GM18520 (cell line): ENCODE results near the gene DLGAP1.
"Not testable (repeated sequence)": the region's sequence is repeated elsewhere in the genome, so short reads cannot be mapped to it uniquely, and the experiment has no call there.

ENCODE experiments used
- ATAC-seq: cut with Tn5 transposase; IDR thresholded peaks from one replicate; pipeline ENCODE4 v1.9.1; 2021; ENCODE audit not compliant: unreplicated experiment

The DLGAP1 gene

DNA sequence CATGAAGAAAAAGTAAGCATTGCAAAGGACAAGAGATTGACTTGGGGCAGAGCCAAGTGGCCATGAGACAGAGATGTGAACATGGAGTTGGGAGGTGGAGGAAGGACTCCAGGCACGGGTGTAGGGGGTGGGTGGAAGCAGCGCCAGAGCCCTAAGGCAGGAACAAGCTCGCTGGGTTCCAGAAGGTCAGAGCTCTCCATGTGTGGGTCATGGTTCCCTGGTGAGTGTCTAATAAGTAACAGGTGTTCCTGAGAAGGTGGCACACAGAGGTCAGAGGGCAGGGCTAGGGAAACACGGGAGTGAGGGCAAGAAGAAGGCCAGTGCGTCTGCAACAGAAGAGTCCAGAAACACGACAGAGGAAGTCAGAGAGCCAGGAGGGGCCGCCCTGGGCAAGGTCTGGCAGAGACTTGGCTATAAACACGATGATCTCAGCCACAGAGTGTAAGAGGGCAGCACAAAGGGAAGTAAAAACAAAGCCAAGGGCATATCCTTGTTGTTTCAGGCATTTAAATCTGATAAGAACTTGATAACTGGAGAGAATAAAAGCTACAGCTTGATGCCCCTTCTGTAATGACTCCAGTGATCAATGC is 744.3 kb downstream of the DLGAP1 start:
- no peak for ATAC-seq

DNA sequence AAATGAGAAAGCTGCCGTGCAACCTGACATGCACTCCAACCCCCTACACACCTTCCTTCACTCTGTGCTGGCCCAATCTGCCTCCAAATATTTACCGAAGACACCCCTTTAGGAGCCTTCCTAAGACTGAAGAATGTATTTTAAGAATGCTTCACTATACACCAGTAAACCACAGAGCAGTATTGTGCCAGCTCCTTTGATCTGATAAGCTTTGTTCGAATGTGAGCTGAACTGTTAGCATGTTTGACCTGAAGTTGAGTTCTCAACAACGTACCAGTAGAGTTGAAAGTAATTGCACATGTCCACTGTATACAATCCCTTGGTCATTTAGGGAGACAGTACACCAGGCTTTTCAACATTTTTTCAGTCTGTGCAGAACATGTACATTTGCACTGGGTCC is 745.9 kb downstream of the DLGAP1 start:
- ATAC-seq = no peak

DNA sequence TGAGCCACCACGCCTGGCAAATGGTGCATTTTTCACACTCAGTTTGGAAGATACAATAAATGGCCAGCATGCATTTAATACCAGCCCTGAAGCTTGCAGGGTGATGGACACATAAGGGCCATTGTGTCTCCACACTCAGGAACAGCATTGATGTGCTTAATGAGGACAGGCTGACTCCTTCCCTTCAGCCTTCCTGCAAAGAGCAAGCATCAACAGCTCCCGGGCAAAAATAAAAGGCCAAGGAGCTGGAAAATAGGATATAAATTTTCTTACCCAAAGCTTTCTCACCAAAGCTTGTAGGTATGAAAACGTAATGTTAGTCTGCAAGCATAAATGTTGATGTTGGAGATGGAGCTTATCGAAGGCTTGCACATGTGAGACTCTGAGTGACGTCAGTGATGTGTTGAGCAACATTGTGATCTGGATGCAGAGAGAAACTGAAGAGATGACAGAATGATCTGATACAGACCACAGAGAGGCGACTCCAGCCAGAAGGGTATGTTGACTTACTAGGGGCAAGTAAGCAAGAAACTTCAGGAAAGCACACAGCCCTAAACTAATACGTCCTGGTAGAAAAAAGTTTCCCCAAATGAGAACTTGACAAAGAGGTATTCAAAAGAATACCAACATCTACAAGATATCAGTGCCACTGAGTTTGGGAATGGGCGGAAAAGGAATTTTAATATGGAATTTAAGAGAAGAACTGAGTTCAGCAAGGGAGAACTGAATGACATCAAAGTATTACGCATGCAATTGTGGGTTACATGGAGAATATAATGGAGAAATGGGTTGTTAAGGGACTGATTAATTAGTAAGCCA is 748.6 kb downstream of the DLGAP1 start:
- ATAC-seq = no peak

DNA sequence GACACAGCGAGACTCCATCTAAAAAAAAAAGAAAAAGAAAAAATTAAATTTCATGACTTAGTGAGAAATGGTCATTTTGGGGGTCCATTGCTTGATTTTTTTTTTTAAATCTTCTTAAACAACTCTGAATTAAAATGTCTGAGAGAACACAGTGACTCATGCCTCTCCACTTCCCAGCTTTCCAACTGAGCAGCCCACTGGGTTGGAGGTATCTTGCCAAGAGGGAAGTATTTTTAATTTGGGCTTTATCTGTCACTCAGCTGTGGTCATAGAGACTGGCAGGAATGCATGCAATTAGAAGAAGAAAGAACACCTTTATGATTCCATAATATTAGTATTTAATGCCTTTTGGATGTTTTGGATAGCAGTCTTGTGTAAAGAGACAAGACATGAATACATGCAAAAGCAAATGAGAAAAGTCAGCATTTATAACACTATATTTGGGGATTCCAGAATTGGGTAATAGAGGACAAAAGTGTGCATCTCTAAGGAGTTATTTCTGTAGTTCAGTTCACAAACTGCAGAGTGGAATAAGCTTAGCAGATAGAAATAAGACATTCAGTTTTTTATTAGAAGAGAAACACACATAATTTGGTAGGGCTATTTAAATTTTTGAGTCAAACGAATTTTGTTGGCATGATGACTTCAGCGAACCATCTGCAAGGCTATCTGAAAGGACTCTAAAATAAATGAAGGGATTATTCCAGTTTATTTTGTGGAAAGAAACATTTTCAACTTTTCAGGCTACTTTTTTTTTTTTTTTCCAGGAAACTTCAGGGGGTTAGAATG is 750.4 kb downstream of the DLGAP1 start:
- ATAC-seq = no peak

DNA sequence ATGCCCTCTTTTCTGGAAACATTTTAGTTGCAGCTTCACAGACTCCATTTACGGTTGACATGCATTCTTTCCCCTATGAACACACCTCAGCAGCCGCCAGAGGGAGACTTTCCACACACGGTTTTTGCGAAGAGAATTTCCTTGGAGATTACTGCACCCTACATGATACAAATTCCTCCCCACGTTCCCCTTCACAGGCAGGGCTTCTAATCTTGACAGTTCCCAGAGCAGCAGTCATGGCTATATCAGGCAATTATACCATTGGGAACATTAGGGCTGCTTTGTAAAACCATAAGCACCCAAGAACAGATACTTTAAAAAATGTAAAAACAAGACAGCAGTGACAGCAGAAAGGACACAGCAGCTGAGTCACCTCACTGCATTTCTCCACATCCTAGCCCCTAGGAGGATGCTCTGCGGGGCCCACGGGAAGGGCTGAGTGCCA is 751.4 kb downstream of the DLGAP1 start:
- ATAC-seq = no peak

DNA sequence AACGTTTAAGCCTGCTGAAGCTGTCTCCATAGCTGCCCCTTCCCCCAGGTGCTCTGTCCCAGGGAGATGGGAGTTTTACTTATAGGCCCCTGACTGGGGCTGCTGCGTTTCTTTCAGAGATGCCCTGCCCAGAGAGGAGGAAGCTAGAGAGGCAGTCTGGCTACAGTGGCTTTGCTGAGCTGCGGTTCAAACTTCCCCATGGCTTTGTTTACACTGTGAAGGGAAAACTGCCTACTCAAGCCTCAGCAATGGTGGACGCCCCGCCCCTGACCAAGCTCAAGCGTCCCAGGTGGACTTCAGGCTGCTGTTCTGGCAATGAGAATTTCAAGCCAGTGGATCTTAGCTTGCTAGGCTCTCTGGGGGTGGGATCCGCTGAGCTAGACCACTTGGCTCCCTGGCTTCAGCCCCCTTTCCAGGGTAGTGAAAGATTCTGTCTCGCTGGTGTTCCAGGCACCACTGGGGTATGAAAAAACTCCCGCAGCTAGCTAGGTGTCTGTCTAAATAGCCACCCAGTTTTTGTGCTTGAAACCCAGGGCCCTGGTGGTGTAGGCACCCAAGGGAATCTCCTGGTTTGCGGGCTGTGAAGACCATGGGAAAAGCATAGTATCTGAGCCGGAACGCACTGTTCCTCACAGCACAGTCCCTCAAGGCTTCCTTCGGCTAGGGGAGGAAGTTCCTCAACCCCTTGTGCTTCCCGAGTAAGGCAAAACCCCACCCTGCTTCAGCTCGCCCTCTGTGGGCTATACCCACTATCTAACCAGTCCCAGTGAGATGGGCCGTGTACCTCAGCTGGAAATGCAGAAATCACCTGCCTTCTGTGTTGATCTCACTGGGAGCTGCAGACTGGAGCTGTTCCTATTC is 755.2 kb downstream of the DLGAP1 start:
- not testable (repeated sequence) for ATAC-seq

DNA sequence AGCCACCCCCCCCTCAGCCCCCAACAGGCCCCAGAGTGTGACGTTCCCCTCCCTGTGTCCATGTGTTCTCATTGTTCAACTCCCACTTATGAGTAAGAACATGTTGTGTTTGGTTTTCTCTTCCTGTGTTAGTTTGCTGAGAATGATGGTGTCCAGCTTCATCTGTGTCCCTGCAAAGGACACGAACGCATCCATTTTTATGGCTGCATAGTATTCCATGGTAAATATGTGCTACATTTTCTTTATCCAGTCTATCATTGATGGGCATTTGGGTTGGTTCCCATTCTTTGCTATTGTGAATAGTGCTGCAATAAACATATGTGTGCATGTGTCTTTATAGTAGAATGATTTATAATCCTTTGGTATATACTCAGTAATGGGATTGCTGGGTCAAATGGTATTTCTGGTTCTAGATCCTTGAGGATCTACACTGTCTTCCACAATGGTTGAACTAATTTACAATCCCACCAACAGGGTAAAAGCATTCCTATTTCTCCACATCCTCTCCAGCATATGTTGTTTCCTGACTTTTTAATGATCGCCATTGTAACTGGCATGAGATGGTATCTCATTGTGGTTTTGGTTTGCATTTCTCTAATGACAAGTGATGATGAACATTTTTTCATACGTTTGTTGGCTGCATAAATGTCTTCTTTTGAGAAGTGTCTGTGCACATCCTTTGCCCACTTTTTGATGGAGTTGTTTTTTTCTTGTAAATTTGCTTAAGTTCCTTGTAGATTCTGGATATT is 760.9 kb downstream of the DLGAP1 start:
- not testable (repeated sequence) for ATAC-seq

DNA sequence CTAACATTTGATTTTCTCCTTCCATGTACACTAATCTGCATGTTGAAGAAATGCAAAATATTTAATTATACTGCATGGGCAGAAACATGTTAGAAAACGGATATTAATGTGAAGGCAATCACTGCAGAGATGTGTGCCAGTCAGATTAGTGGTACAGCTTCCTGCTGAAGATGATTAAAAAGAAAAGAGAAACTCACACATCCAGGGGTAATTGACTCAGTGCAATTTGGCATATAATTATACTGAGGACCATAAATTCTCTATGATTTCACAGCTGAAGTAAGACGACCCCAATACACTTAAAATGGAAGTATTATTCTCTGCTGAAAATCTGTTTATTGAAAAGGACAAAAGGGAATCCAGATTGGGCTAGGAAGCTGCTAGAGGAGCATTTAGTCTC is 761.7 kb downstream of the DLGAP1 start:
- no peak for ATAC-seq

DNA sequence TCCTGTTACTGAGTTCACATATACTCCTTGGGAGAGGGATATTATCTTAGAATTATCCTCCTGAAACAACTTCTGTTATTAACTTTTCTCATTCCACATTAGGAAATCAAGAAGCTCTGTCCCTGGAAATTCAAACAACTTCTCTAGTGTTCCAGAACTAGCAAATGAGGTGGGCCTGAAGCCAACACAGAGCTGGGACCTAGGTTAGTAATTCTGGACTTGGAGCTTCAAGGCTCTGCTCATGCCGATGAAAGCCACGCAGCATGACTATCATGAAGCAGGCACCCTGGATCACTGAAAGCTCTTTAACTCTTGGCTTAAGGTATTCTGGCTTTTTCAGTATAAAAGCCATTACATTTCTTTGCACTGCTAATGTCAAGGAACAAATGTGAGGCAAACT is 762.4 kb downstream of the DLGAP1 start:
- ATAC-seq = no peak

DNA sequence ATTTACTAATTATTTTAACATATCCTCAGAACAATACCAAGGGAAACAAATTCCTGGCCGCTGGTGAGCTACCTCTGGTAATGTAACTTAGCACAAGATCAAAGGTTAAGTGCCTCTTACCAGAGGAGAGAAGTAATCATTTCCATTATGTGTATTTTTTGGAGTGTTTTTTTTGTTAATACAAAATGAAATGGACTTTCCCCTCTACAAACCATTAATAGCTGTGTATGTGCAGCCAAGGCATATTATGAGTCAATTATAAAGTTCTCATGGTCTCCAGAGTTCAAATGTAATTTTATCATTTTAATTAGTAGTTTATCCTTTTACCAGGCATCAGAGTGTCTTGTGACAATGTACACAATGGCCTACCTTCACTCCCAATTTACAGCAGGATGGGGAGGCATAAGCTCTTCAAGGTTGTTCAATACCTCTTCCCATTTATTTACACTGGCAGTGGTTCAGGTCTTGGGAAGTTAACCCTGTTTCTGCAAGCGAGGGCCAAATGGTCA is 762.9 kb downstream of the DLGAP1 start:
- ATAC-seq = no peak

DNA sequence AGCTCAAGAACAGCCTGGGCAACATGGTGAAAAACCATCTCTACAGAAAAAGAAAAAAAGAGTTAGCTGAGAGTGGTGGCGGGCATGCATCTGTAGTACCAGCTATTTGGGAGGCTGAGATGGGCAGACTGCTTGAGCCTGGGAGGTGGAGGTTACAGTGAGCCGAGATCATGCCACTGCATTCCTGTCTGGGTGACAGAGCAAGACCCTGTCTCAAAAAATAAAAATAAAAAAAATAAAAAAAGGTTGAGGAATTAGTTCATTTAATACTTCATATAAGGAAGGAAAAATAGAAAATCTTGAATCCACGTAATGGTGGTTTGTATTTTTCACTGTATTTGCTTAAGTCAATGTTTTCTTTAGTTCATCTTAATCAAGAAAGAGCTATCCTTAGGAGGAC is 763.4 kb downstream of the DLGAP1 start:
- no peak for ATAC-seq

DNA sequence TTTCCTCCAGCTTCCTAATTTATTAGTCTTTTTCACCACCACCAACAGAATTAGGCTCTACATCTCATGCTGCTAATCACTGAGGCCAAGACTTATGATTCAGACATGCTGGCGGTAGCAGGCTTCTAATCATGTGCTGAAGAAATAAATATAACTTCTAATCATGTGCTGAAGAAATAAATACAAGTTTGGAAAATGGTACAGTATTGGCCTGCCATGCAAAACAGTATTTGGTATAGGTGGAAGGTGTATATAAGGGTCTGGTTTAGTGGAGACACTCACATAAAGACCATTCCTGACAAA is 764.4 kb downstream of the DLGAP1 start:
- ATAC-seq = no peak

DNA sequence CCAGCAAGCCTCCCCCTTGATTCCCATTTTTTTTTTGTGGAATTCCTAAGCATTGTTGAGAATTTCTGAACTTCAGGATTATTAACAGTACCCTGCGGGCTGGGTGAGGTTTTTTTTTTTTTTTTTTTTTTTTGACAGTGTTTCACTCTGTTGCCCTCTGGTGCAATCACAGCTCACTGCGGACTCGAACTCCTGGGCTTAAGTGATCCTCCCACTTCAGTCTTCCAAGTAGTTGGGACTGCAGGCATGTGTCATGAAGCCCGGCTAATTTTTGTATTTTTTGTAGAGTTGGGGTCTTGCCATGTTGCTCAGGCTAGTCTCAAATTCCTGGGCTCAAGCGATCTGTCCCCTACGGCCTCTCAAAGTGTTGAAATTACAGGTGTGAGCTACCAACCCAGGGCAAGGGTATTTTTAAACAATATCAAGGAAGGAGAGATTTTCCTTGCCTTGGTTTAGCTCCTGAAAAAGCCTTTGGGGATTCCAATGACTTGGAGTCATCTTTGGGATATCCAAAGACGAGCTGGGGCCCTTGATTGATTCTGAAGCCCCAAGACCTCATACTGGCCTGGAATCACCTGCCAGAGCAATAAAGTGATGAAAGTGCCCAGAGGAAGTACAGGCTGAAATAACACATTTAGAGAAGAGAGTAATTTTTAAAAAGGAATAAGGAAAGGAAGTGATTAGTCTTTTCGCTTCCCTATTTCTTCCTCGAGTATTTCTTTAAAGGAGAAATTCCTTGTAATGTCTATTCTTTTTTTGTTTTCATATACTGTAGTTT is 764.9 kb downstream of the DLGAP1 start:
- ATAC-seq = no peak

DNA sequence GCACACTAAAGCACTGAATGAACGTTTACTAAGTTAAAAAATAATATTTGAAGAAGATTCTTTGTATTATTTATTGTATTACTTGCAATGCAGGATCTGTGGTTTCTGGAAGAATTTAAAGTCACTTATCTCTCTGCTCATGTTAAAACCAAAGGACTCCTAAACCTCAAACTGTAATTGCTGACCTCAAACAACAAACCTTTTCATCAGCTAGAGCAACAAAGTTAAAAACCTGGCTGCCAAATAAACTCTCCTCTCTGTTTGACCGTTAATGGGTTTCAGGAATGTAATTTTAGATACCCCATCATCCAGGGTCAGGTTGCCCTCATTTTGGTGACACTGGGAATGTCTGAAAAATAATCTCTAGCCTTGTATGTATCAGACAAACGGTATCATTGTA is 766.0 kb downstream of the DLGAP1 start:
- no peak for ATAC-seq

DNA sequence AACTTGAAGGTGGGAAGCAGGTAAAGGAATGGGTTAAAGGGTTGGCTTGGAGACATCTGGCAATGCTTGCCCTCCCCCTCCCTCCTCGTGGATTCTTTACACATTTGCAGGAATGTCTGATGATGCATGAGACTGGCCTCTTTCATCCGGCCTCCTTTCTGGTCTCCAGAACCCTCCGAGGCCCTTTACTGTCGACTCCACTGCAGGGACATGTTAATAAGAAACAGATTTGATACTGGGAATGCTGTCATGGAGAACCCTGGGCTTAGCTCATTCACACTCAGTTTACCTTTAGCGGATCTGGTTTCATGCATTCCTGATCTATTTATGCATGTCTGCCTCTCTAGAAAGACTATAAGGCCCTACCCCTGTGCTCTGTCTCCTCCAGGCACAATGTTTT is 766.4 kb downstream of the DLGAP1 start:
- no peak for ATAC-seq

DNA sequence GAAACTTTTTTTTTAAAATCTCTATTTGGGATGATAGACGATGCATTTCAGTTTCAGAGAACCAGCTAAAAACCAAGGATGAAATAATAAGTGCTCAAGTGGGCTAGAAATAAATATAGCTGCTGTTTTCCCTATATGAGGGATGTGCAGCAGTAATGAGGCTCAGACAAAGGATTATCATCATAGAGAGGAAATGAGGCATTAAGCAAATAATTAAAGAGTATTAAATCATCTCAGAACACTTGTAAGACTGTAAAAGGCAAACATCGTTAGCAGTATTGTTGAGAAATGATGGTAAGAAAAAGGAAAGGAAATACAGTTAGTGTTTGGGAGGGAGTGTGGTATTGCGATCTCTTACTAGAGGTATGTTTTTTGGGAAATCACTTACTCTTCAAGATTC is 771.6 kb downstream of the DLGAP1 start:
- ATAC-seq = no peak

DNA sequence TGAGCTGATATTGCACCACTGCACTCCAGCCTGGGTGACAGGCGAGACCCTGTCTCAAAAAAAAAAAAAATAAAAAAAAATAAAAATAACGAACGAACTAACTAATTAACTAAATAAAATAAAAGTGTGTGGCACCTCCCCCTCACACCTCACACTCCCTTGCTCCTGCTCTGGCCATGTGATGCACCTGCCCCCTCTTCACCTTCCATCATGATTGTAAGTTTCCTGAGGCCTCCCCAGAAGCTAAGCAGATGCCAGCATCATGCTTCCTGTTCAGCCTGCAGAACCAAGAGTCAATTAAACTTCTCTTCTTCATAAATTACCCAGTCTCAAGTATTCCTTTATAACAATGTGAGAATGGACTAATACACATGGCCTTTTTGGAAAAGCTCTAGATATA is 773.0 kb downstream of the DLGAP1 start:
- no peak for ATAC-seq

DNA sequence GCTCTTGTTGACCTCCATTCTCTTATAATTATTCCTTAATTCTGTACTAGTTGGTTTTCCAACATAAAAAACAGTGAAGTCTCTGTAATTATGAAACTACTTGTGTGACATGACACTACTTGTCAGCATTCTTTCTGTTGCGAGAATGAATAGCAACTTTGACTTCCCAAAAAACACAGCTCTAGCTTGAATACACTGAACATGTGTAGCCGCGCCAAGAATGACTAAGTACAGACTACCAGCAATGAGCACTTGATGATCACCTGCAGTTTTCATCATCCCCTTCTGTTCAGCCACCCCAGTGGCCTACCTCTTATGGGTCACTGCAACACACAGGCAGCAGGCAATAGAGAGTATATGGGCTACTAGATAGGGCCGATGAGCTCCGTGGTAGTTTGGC is 775.9 kb downstream of the DLGAP1 start:
- no peak for ATAC-seq

DNA sequence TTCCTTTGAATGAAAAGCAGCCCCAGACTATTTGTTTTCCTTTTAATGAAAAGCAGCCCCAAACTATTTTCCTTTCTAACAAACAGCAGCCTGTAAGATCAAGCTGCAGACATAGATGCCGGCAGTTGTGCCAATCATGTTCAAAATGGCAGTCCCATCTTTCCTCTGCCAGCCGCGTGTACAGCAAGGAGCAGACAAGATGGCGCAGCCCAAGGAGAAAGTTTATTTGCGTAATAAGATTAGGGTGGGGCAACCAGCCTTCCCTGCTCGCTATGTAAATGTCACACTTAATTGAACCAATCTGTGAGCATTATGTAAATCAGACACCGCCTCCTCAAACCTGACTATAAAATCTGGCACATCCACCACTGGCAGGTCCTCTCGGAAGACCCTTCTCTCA is 779.1 kb downstream of the DLGAP1 start:
- ATAC-seq = no peak

DNA sequence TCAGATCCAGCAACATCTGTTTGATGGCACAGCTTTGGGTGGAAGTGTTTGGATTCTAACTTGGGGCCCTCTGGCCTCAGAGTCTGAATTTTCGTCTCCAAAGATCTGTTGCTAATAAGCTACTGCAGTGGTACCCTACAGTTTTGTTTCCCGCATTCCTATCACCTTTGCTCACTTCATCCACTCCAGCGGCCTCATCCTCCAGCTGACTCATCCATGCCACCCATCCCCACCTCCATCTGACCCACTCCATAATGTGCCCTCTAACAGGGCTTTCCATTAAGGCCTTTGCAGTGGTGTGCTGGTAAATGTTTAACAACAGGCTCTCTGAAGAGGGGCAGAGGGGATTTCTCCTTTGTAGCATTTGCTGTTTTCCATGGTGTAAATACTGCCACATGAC is 779.7 kb downstream of the DLGAP1 start:
- no peak for ATAC-seq
